Suprapubic skin (tissue), 4 donors: ENCODE measurements around the gene ZKSCAN2. TPM values are rescaled to one million over a fixed set of nuclear protein-coding genes. Genes with fewer than 3 reads are reported as not detected.

Experiments used
- DNase-seq, 2 donors: peaks; one replicate each; pipeline ENCODE4 v3.0.0-alpha.2; 2019; ENCODE audit warnings: low spot score in 2 of 2
- H3K27ac ChIP-seq: fragments of 200-600 bp; sonication (generic); one replicate; pipeline ENCODE4 v1.5.1; 2019
- H3K27me3 ChIP-seq: fragments of 200-600 bp; sonication (generic); one replicate; pipeline ENCODE4 v1.5.1; 2019
- H3K36me3 ChIP-seq: fragments of 200-600 bp; sonication (generic); one replicate; pipeline ENCODE4 v1.5.1; 2019
- H3K4me1 ChIP-seq: fragments of 200-600 bp; sonication (generic); one replicate; pipeline ENCODE4 v1.5.1; 2019
- H3K4me3 ChIP-seq: fragments of 200-600 bp; sonication (generic); one replicate; pipeline ENCODE4 v1.5.1; 2019; ENCODE audit warnings: mild to moderate bottlenecking
- H3K9me3 ChIP-seq: fragments of 200-600 bp; sonication (generic); one replicate; pipeline ENCODE4 v1.5.1; 2019
- EP300 ChIP-seq: sonication (generic); formaldehyde crosslinking; IDR thresholded peaks from one replicate; pipeline ENCODE4 v1.6.1; 2017; ENCODE audit warnings: antibody characterized with exemption
- POLR2A ChIP-seq, 2 donors: fragments of 450-650 bp; IDR thresholded peaks; one replicate each; pipeline ENCODE4 v1.6.1; 2017; ENCODE audit warnings: antibody characterized with exemption in 2 of 2, mild to moderate bottlenecking in 2 of 2, moderate library complexity in 2 of 2
- POLR2AphosphoS5 ChIP-seq, 3 donors: sonication (generic); formaldehyde crosslinking; IDR thresholded peaks; one replicate each; pipeline ENCODE4 v1.6.1; 2017; ENCODE audit warnings: antibody characterized with exemption in 3 of 3
- WGBS: methylation state at CpG from one replicate; pipeline ENCODE4 v1.1.5; 2018; 5-methylcytosine and 5-hydroxymethylcytosine counted together
- total RNA-seq, 4 donors: library from RNA; depleted of rRNA; stranded (reverse); fragments of >200 nt; gene quantifications; one replicate each; pipeline ENCODE4 v1.1.0, GENCODE V29; 2016
- TF ChIP-seq, protein P1 (sequence below), 2 donors: fragments of 200-600 bp in 1 of 2; fragments of 450-650 bp in 1 of 2; sonication (generic) in 1 of 2; IDR thresholded peaks; one replicate each; pipeline ENCODE4 v1.5.1; 2016 to 2019; ENCODE audit warnings: antibody characterized with exemption in 2 of 2, mild to moderate bottlenecking in 1 of 2, moderate library complexity in 1 of 2

The ZKSCAN2 gene
- total RNA-seq, 4 donors from 2014 or later = 0.57 to 3.1 (median 1.7) TPM

DNA sequence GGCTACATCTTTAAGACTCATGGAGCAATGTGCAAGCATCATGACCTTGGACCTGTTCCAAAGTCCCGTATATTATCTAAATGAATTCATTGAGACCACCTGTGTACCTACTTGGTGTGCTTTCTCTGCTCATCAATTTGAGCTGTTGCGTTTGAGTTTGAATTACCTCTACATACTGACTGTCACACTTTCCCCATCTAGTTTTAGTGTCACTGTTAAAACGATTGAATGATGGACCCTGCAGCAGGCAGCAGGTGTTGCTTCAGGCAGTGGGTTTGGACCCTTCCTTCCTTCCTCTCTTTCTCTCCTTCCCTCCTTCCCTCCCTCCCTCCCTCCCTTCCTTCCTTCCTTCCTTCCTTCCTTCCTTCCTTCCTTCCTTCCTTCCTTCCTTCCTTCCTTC is 33.9 kb upstream of the ZKSCAN2 start:
- Histone ChIP-seq H3K27ac (no peak overlapping the region), H3K4me1 (no peaks in the 10 kb centered on the region), H3K9me3 (no peaks in the 10 kb centered on the region), H3K27me3 (no peaks in the 10 kb centered on the region), H3K4me3 (no peak overlapping the region), H3K36me3 (no peaks in the 10 kb centered on the region)
- DNase-seq = no peak
- no peak for TF ChIP-seq POLR2A (IDR thresholded peaks at IDR 0.05)
- no peak for TF ChIP-seq POLR2AphosphoS5 (IDR thresholded peaks at IDR 0.05)
- TF ChIP-seq EP300 = no peak
- TF ChIP-seq, protein P1, sequence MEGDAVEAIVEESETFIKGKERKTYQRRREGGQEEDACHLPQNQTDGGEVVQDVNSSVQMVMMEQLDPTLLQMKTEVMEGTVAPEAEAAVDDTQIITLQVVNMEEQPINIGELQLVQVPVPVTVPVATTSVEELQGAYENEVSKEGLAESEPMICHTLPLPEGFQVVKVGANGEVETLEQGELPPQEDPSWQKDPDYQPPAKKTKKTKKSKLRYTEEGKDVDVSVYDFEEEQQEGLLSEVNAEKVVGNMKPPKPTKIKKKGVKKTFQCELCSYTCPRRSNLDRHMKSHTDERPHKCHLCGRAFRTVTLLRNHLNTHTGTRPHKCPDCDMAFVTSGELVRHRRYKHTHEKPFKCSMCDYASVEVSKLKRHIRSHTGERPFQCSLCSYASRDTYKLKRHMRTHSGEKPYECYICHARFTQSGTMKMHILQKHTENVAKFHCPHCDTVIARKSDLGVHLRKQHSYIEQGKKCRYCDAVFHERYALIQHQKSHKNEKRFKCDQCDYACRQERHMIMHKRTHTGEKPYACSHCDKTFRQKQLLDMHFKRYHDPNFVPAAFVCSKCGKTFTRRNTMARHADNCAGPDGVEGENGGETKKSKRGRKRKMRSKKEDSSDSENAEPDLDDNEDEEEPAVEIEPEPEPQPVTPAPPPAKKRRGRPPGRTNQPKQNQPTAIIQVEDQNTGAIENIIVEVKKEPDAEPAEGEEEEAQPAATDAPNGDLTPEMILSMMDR (IDR thresholded peaks at IDR 0.05) = no peak
- 51% methylated on average over 3 of the region's 3 CpGs for WGBS

DNA sequence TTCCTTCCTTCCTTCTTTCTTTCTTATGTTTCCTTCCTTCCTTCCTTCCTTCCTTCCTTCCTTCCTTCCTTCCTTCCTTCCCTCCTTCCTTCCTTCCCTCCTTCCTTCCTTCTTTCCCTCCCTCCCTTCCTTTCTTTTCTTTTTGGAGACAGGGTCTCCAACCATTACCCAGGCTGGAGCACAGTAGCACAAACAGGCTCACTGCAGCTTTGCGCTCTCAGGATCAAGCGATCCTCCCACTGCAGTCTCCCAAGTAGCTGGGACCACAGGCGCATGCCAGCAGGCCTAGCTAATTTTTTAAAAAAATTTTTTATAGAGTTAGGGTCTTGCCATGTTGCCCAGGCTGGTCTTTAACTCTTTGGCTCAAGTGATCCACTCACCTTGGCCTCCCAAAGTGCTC is 31.8 kb upstream of the ZKSCAN2 start:
- H3K36me3 ChIP-seq = no peaks in the 10 kb centered on the region
- WGBS = 98% methylated on average over 3 of the region's 3 CpGs
- TF ChIP-seq POLR2AphosphoS5 (IDR thresholded peaks at IDR 0.05) = no peak
- no peak for TF ChIP-seq POLR2A (IDR thresholded peaks at IDR 0.05)
- TF ChIP-seq, protein P1 (IDR thresholded peaks at IDR 0.05) = no peak
- no peak for TF ChIP-seq EP300

DNA sequence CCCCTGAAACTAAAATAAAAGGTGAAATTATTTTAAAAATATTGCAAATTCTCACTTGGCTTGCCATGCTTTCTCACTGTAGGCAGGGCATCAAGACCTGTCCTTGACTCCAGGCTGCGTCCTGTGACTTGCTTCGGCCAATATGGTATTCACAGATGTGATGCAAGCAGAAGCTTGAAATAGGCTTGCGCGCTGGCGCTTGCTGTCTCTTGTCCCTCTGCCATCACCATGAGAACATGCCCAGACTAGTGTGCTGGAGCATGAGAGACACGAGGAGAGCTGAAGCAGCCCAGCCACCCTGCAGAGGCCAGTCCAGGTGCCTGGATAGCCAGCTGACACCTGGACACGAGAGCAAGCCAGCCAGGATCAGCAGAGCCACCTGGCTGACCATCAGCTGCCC is 21.8 kb upstream of the ZKSCAN2 start:
- WGBS = 56% methylated on average over 7 of the region's 7 CpGs
- TF ChIP-seq POLR2AphosphoS5 (IDR thresholded peaks at IDR 0.05) = no peak
- no peak for TF ChIP-seq EP300
- no peak for TF ChIP-seq POLR2A (IDR thresholded peaks at IDR 0.05)
- TF ChIP-seq, protein P1 (IDR thresholded peaks at IDR 0.05) = no peak
- Histone ChIP-seq H3K27ac (no peak overlapping the region), H3K36me3 (no peaks in the 10 kb centered on the region), H3K4me3 (no peak overlapping the region), H3K4me1 (no peaks in the 10 kb centered on the region), H3K9me3 (no peaks in the 10 kb centered on the region), H3K27me3 (peaks cover 4% of the 10 kb centered on the region)
- no peak for DNase-seq

More for the DNA sequence above, 31.8 kb upstream of the ZKSCAN2 start:
- Histone ChIP-seq H3K27ac (no peak overlapping the region), H3K4me3 (no peak overlapping the region), H3K27me3 (no peaks in the 10 kb centered on the region), H3K9me3 (no peaks in the 10 kb centered on the region), H3K4me1 (no peaks in the 10 kb centered on the region)
- DNase-seq = no peak

DNA sequence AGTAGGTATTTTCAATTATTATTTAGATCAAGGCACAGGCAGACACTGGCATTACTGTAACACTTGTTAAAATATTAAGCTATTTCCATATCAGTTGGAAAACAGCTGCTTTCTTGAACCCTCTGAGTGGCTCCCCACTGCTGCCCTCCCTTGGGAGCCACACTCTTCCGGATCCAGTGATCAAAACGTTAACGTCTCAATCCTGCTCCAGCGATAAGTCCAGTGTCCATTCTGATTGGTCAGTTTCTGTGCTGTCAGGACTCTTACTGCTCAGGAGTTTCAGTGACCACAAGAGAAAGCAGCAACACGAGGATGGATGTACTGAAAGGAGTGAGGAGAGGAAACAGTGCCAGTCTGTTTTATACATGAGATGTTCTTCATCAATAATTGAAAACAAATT is 13.8 kb upstream of the ZKSCAN2 start:
- Histone ChIP-seq H3K27ac (no peak overlapping the region), H3K4me3 (no peak overlapping the region), H3K9me3 (no peaks in the 10 kb centered on the region), H3K27me3 (no peaks in the 10 kb centered on the region), H3K36me3 (no peaks in the 10 kb centered on the region), H3K4me1 (no peaks in the 10 kb centered on the region)
- DNase-seq = no peak
- 82% methylated on average over 5 of the region's 5 CpGs for WGBS
- TF ChIP-seq POLR2AphosphoS5 (IDR thresholded peaks at IDR 0.05) (no peak), EP300 (no peak), POLR2A (IDR thresholded peaks at IDR 0.05) (no peak)
- TF ChIP-seq, protein P1 (IDR thresholded peaks at IDR 0.05) = no peak

DNA sequence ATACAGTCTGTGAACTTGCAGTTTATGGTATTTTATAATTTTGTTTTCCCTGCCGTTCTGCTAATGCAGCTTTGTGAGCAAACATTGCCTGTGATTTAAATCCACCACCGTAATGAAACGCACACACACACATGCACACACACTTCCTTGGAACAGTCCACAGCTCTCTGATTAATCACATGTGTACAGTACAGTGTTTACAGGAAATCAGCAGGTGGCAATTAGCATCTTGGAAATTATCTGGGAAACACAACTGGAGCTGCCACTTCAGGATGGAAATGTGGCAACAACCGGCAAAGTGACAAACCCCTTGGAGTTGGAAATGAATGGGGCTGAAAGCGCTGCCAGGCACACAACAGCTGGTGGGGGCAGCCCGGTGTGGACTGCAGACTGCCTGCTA is 12.9 kb upstream of the ZKSCAN2 start:
- Histone ChIP-seq H3K4me1 (no peaks in the 10 kb centered on the region), H3K9me3 (no peaks in the 10 kb centered on the region), H3K27me3 (no peaks in the 10 kb centered on the region), H3K27ac (no peak overlapping the region), H3K4me3 (no peak overlapping the region), H3K36me3 (no peaks in the 10 kb centered on the region)
- no peak for TF ChIP-seq EP300
- 60% methylated on average over 6 of the region's 6 CpGs for WGBS
- DNase-seq = no peak

DNA sequence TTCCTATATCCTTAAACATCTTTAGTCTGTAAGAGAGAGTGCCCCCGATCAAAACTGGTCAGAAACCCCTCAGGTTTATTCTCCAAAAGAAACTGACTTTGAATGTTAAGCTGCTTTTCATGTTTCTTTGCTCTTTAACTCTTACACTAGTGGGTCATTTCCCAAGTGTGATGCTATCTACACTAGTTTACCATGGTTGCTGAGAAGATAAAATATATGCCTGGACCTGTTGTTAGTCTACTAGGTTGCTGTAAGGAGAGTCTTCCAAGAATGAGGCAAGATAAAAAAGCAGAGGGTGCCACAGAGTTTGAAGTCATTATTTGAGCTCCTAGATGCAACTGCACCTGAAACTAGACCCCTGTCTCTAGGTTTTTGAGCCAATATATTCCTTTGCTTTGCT is 12.2 kb upstream of the ZKSCAN2 start:
- no peaks in the 10 kb centered on the region for H3K9me3 ChIP-seq
- H3K4me1 ChIP-seq = no peaks in the 10 kb centered on the region
- no peak overlapping the region for H3K27ac ChIP-seq
- no peak for DNase-seq
- H3K27me3 ChIP-seq = no peaks in the 10 kb centered on the region
- no peaks in the 10 kb centered on the region for H3K36me3 ChIP-seq
- no peak overlapping the region for H3K4me3 ChIP-seq
- WGBS = 100% methylated on average over 1 of the region's 1 CpG
- TF ChIP-seq, protein P1 (IDR thresholded peaks at IDR 0.05) = no peak
- TF ChIP-seq POLR2A (IDR thresholded peaks at IDR 0.05) (no peak), POLR2AphosphoS5 (IDR thresholded peaks at IDR 0.05) (no peak), EP300 (no peak)
